T-helper 2 cell treated with Interferon-gamma antibody and Interleukin-4, amounts not matched to agents 100 ng/mL and 5 ng/mL, for 36 hours (primary cell): ENCODE results near the gene BRIP1. TPM values are rescaled to one million over a fixed set of nuclear protein-coding genes. Genes with fewer than 3 reads are reported as not detected.
"Not testable (repeated sequence)": the region's sequence is repeated elsewhere in the genome, so short reads cannot be mapped to it uniquely, and the experiment has no call there.

ENCODE experiments used
- intact Hi-C: fragments of 100-400 bp; cut with micrococcal nuclease; formaldehyde crosslinking; loops from one replicate; pipeline ENCODE4 v1.15.1; 2023
- total RNA-seq: library from RNA; stranded (reverse); gene quantifications from 2 replicates; pipeline ENCODE4 v1.2.3, GENCODE V29; 2022

The BRIP1 gene
- 22.2 and 25.7 TPM in 2 replicates for total RNA-seq

DNA sequence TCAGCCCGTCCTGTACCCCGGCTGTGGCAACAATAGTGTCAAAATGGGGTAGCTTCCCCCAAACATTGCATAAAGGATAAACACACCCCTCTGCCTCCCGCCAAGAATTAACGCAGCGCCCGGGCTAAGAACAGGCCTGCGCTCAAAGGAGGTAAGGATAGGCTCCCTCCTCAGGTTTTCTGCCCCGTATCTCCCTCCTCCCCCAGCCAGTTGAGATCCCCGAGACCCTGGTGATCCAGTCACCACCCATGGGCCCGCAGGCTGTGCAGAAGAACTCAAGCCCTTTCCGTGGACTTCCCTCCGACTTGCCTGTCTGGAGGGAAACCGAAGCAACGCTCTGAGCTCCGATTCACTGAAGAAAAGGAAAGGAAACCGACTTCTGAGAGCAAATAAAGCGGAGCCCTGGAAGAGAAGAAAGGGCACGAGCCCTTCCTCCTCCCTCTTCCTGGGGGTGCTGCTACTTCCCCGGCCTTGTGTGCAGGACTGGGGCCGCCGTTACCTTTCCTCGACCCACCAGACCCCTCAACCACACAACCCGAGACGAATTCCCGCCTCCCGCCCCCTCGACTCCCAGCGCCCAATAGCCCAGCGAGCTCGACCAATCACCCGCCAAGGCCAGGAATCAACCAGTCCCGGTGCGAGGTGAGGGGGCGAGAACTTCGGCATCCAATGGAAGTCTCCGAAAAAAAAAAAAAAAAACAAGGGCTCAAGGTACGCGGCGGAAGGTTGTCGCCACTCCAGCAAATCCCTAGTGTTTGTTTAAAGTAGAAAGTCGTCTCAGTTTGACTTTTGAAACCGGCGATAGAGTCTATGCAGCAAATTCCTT, at the start of gene BRIP1:
Gene BRIP1 (minus strand): TSS at position 554 of the 826 bp plus-strand sequence. CDS start 1,989 bp downstream, outside the sequence.
- intact Hi-C loops, result loop anchor here (1.0 to 5.0 kb wide), 3 partner anchors 64 to 1584 kb away; partner anchors contain the start of genes CYB561 and INTS2

DNA sequence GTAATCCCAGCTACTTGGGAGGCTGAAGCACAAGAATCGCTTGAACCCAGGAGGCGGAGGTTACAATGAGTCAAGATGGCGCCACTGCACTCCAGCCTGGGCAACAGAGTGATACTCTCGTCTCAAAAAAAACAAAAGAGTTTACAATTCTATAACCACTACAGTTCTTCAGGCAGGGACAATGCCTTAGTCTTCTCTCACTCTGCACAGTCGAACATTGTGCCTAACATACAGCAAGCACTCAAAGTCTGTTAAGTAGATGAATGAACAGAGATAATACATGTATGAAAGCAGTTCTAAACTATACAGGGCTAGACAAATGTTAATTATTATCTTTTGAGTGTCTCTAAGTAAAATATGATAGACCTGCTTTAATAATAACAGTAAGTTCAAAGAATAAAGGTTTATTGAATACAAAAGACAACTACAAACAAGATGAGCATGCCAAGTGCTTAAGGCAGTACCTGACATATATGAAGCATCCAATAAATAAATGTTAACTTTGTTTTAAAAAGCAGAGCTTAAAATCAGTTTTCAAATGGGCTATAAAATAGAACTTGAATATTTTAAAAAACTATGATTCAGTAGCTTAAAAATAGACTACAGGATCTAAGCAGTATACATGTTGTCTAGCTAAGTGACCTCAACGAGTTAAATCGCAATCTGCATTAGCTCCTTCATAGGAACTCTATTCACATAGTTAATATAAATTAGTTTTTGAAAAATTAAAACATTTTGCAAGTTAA, 45.1 kb upstream of the BRIP1 start:
- intact Hi-C loops, result no loop called here

- intact Hi-C loops, result no loop called here
These were observed 44.0 kb upstream of the BRIP1 start for GRCh38 chr17:61907361-61907760.

GRCh38 chr17:61904094-61904710, 40.9 kb upstream of the BRIP1 start:
- intact Hi-C loops, result no loop called here

DNA sequence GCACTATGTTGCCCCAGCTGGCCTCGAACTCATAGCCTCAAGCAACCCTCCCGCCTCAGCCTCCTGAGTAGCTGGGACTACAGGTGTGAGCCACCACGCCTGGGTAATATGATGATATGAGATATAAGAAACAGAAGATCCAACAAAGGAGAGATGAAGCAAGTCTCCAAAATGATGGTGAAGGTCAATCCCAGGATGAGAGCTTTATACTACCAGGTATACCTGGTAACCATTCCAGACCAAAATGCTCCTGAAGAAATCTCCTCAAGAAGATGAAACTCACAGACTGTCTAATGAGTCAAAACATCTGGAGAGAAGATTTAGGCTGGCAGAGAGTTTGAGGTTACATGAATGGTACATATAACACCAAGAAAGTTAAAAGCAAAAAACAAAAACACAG, 39.9 kb upstream of the BRIP1 start:
- intact Hi-C loops, result no loop called here

- intact Hi-C loops, result no loop called here
These were observed 34.3 kb upstream of the BRIP1 start for GRCh38 chr17:61897548-61898180.

- intact Hi-C loops, result no loop called here
These were observed 32.1 kb upstream of the BRIP1 start for GRCh38 chr17:61895391-61895790.

- intact Hi-C loops, result not testable (repeated sequence)
These were observed 31.0 kb upstream of the BRIP1 start for GRCh38 chr17:61894310-61894709.

DNA sequence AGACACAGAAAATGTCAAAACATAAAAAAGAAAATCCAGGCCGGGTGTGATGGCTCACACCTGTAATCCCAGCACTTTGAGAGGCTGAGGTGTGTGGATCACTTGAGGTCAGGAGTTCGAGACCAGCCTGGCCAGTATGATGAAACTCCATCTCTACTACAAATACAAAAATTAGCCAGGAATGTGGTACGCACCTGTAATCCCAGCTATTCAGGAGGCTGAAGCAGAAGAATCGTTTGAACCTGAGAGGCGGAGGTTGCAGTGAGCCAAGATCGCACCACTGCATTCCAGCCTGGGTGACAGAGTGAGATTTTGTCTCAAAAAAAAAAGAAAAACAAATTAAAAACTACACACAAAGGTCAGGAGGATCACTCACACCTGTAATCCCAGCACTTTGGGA, 24.4 kb upstream of the BRIP1 start:
- intact Hi-C loops, result not testable (repeated sequence)

GRCh38 chr17:61885865-61886264, 22.5 kb upstream of the BRIP1 start:
- intact Hi-C loops, result not testable (repeated sequence)

GRCh38 chr17:61884864-61885263, 21.5 kb upstream of the BRIP1 start:
- intact Hi-C loops, result no loop called here

DNA sequence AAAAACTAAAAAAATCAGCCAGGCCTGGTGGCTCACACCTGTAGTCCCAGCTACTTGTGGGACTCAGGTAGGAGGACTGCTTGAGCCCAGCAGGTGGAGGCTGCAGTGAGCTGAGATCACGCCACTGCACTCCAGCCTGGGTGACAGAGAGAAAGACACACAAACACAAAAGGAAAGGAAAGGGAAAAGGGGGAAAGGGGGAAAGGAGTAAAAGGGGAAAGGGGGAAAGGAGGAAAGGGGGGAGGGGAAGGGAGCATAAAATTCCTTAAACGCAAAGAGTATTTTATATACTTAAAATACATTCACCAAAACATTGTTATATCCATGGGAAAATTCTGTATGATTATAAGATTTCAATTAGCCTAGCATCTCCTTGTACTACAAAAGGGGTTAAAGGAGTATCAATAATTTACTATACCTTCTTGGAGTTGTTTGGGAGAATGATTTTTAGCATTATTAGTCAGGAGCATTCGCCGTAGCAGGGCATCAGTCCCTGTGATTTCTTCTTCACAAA, 17.3 kb upstream of the BRIP1 start:
- intact Hi-C loops, result no loop called here

DNA sequence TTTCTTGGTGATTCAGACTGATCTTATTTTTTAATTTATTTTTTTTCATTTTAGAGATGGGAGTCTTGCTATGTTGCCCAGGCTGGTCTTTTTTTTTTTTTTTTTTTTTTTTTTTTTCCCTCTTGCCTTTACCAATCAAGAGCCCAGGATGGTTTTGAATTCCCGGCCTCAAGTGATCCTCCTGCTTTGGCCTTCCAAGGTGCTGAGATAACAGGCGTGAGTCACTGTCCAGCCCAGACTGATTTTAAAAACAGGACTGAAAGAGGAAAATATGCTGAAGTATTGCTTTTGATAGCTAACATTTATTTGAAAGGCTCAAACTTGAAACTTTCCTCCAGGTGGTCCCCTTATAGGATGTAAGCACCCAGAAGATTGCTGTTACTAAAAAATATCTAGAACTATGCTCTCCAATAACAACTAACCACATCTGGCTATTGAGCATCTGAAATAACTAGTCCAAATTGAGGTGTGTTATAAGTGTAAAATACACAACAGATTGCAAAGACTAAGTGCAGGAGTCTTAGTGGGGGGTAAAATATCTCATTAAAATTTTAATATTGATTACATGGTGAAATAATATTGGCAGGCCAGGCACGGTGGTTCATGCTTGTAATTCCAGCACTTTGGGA, 15.8 kb upstream of the BRIP1 start:
- intact Hi-C loops, result no loop called here

DNA sequence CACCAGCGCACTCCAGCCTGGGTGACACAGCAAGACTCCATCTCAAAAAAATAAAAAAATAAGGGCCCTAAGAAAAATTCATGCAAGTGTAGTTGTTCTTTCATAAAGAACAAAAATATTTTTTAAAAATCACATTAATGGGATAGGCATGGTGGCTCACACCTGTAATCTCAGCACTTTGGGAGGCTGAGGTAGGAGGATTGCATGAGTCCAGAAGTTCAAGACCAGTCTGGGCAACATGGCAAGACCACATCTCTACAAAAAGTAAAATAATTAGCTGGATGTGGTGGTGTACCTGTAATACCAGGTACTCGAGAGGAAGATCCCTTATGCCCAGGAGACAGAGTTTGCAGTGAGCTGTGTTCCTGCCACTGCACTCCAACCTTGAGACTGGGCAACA, 15.2 kb upstream of the BRIP1 start:
- intact Hi-C loops, result no loop called here

- intact Hi-C loops, result no loop called here
These were observed 14.5 kb upstream of the BRIP1 start for GRCh38 chr17:61877837-61878236.

DNA sequence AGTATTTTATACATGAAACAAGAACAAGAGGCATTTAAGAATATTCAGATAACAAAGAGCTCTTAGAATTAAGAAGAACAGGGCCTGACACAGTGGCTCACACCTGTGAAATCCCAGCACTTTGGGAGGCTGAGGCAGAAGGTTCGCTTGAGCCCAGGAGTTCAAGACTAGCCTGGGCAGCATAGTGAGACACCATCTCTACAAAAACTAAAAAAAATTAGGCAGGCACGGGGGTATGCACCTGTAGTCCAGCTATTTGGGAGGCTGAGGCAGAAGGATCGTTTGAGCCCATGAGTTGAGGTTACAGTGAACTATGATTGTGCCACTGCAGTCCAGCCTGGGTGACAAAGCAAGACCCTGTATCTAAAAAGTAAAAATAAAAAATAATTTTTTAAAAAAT, 12.5 kb upstream of the BRIP1 start:
- intact Hi-C loops, result no loop called here

DNA sequence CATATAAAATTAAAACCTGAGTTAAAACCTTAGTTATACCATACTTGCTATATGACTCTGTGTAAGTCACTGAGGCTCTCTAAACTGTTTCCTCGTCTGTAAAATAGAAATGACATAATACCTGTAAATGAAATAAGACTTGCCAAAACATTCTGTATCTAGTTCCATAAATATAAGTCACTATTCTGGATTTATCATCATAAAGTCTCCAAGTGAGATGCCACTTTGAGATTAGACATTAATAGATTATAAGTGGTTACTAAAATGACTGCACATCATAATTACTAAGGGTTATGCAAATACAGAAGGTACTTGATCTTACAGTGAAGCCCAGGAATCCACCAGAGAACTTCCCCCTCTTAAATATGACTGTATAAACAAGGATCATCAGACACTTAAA, 12.0 kb upstream of the BRIP1 start:
- intact Hi-C loops, result no loop called here

DNA sequence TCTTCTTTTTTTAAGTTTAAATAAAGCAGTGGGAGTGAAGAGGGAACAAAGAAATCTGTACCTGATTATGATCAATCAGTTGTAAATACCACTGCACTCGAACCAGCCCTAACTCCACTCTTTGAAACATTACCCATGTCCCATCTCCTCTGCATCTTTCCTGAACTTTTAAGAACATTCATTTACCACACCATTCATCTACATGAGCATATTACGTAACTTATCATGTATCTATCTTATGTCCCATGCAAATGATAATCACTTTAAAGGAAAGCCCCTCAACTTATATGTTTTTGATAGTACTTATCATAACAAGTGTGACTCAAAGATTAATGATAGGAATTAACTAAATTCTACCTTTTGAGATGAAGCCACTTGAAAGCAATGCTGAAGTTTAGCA, 10.7 kb upstream of the BRIP1 start:
- intact Hi-C loops, result no loop called here

GRCh38 chr17:61872099-61872498, 8.8 kb upstream of the BRIP1 start:
- intact Hi-C loops, result no loop called here

GRCh38 chr17:61869138-61869537, 5.8 kb upstream of the BRIP1 start:
- intact Hi-C loops, result no loop called here

GRCh38 chr17:61868074-61868473, 4.7 kb upstream of the BRIP1 start:
- intact Hi-C loops, result no loop called here
